HEK293 (cell line): ENCODE data around the gene RECQL.
A peak's percentile ranks its signal among the peaks of the same experiment; 100 is the strongest.

Experiments
- KLF16 ChIP-seq: fragments of 450-650 bp; formaldehyde crosslinking; IDR thresholded peaks from 2 replicates; pipeline ENCODE4 v1.5.1; 2017; ENCODE audit warnings: missing biosample characterization, missing genetic modification characterization
- SP7 ChIP-seq: fragments of 450-650 bp; formaldehyde crosslinking; IDR thresholded peaks from 2 replicates; pipeline ENCODE4 v1.5.1; 2016; ENCODE audit warnings: missing biosample characterization, missing genetic modification characterization
- WT1 ChIP-seq: fragments of 450-650 bp; formaldehyde crosslinking; IDR thresholded peaks from 2 replicates; pipeline ENCODE4 v1.5.1; 2016; ENCODE audit warnings: missing biosample characterization, missing genetic modification characterization
- YY1 ChIP-seq: fragments of 450-650 bp; formaldehyde crosslinking; IDR thresholded peaks from 2 replicates; pipeline ENCODE4 v1.5.1; 2018; ENCODE audit warnings: missing biosample characterization, missing genetic modification characterization
- ZBTB11 ChIP-seq: fragments of 450-650 bp; formaldehyde crosslinking; conservative IDR thresholded peaks from 2 replicates; pipeline ENCODE4 v1.5.1; 2016; ENCODE audit warnings: low read depth, missing biosample characterization, missing genetic modification characterization
- ZBTB20 ChIP-seq: fragments of 450-650 bp; formaldehyde crosslinking; IDR thresholded peaks from 2 replicates; pipeline ENCODE4 v1.5.1; 2016; ENCODE audit warnings: missing biosample characterization, missing genetic modification characterization
- ZBTB26 ChIP-seq: fragments of 450-650 bp; formaldehyde crosslinking; optimal IDR thresholded peaks from 2 replicates; pipeline ENCODE3; 2016; ENCODE audit warnings: missing biosample characterization, mild to moderate bottlenecking, missing genetic modification characterization
- ZBTB6 ChIP-seq: fragments of 450-650 bp; formaldehyde crosslinking; IDR thresholded peaks from 2 replicates; pipeline ENCODE4 v1.5.1; 2017; ENCODE audit warnings: missing biosample characterization, missing genetic modification characterization
- ZFP37 ChIP-seq: fragments of 450-650 bp; formaldehyde crosslinking; IDR thresholded peaks from 2 replicates; pipeline ENCODE4 v1.5.1; 2016; ENCODE audit warnings: missing biosample characterization, missing genetic modification characterization
- ZIC2 ChIP-seq: fragments of 450-650 bp; formaldehyde crosslinking; IDR thresholded peaks from 2 replicates; pipeline ENCODE4 v1.5.1; 2016; ENCODE audit warnings: missing biosample characterization, missing genetic modification characterization
- ZNF2 ChIP-seq: fragments of 450-650 bp; formaldehyde crosslinking; IDR thresholded peaks from 2 replicates; pipeline ENCODE4 v1.5.1; 2016; ENCODE audit warnings: missing biosample characterization, missing genetic modification characterization
- ZNF24 ChIP-seq: fragments of 450-650 bp; formaldehyde crosslinking; IDR thresholded peaks from 2 replicates; pipeline ENCODE4 v1.5.1; 2016; ENCODE audit warnings: missing biosample characterization, missing genetic modification characterization
- ZNF341 ChIP-seq: fragments of 450-650 bp; formaldehyde crosslinking; IDR thresholded peaks from 2 replicates; pipeline ENCODE4; 2016; ENCODE audit warnings: low read depth, missing biosample characterization, missing genetic modification characterization
- ZNF416 ChIP-seq: fragments of 450-650 bp; formaldehyde crosslinking; IDR thresholded peaks from 2 replicates; pipeline ENCODE4 v1.5.1; 2016; ENCODE audit warnings: missing biosample characterization, missing genetic modification characterization
- ZNF501 ChIP-seq: fragments of 450-650 bp; formaldehyde crosslinking; IDR thresholded peaks from 2 replicates; pipeline ENCODE4 v1.5.1; 2016; ENCODE audit warnings: missing biosample characterization, missing genetic modification characterization
- ZNF529 ChIP-seq: fragments of 450-650 bp; formaldehyde crosslinking; IDR thresholded peaks from 2 replicates; pipeline ENCODE4 v1.5.1; 2017; ENCODE audit warnings: missing genetic modification characterization, missing biosample characterization; ENCODE audit not compliant: insufficient replicate concordance
- ZNF561 ChIP-seq: fragments of 450-650 bp; IDR thresholded peaks from 2 replicates; pipeline ENCODE4 v1.5.1; 2018; ENCODE audit warnings: missing biosample characterization, missing genetic modification characterization, borderline replicate concordance
- ZNF600 ChIP-seq: fragments of 450-650 bp; formaldehyde crosslinking; IDR thresholded peaks from 2 replicates; pipeline ENCODE4 v1.5.1; 2016; ENCODE audit warnings: missing biosample characterization, missing genetic modification characterization
- ZNF645 ChIP-seq: fragments of 450-650 bp; formaldehyde crosslinking; IDR thresholded peaks from 2 replicates; pipeline ENCODE4; 2016; ENCODE audit warnings: missing biosample characterization, missing genetic modification characterization
- ZNF660 ChIP-seq: fragments of 450-650 bp; IDR thresholded peaks from 2 replicates; pipeline ENCODE4 v1.5.1; 2018; ENCODE audit warnings: missing biosample characterization, mild to moderate bottlenecking, missing genetic modification characterization
- ZNF843 ChIP-seq: fragments of 450-650 bp; formaldehyde crosslinking; IDR thresholded peaks from 2 replicates; pipeline ENCODE4 v1.5.1; 2016; ENCODE audit warnings: missing biosample characterization, missing genetic modification characterization
- ZXDB ChIP-seq: fragments of 450-650 bp; formaldehyde crosslinking; IDR thresholded peaks from 2 replicates; pipeline ENCODE4 v1.5.1; 2016; ENCODE audit warnings: missing biosample characterization, missing genetic modification characterization

Gene RECQL

GRCh38 chr12:21527451-21528180, 26.2 kb upstream of the RECQL start (continued):
- peak; percentile 31; the same call in 1 of the 2 replicates for TF ChIP-seq ZBTB6 (tag by site-specific recombination)
- peak; percentile 34; the same call in 1 of the 2 replicates for TF ChIP-seq ZNF843
- 0 out of 2 replicates have a peak, but pooled peaks have one; percentile 22 for TF ChIP-seq ZNF24 (tag by site-specific recombination)
- 0 out of 2 replicates have a peak, but pooled peaks have one; percentile 14 for TF ChIP-seq WT1
- peak; percentile 80 for TF ChIP-seq ZNF501 (tag by site-specific recombination)
- peak; percentile 85 for TF ChIP-seq ZBTB11
- TF ChIP-seq ZNF341: peak; percentile 50; the same call in 1 of the 2 replicates
- peak; percentile 84 for TF ChIP-seq ZNF600 (tag by site-specific recombination)
- TF ChIP-seq ZXDB (tag by site-specific recombination): peak; percentile 55; the same call in 1 of the 2 replicates
- peak; percentile 35; the same call in 1 of the 2 replicates for TF ChIP-seq SP7 (tag by site-specific recombination)
- no peak for TF ChIP-seq ZNF645 (tag by site-specific recombination)
- peak; percentile 55; the same call in 1 of the 2 replicates for TF ChIP-seq ZNF2 (tag by site-specific recombination)
- TF ChIP-seq ZBTB26 (tag by site-specific recombination): peak; percentile 65
- TF ChIP-seq ZNF660: peak; percentile 38; the same call in 1 of the 2 replicates
- peak; percentile 96 for TF ChIP-seq ZBTB20 (tag by site-specific recombination)
- no peak for TF ChIP-seq ZNF529 (tag by site-specific recombination)
- peak; percentile 70; the same call in 1 of the 2 replicates for TF ChIP-seq ZFP37 (tag by site-specific recombination)
- TF ChIP-seq ZNF416 (tag by site-specific recombination): no peak
- TF ChIP-seq YY1: 0 out of 2 replicates have a peak, but pooled peaks have one; percentile 27
- TF ChIP-seq ZNF561 (tag by site-specific recombination): peak; percentile 39; the same call in 1 of the 2 replicates
- peak; percentile 55; the same call in 1 of the 2 replicates for TF ChIP-seq KLF16 (tag by site-specific recombination)
- TF ChIP-seq ZIC2 (tag by site-specific recombination): peak; percentile 31; the same call in 1 of the 2 replicates
